ENCODE data around the gene RPS6KA5. TPM values are rescaled to one million over a fixed set of nuclear protein-coding genes. Genes with fewer than 3 reads are reported as not detected.
"Not testable (repeated sequence)": the region's sequence is repeated elsewhere in the genome, so short reads cannot be mapped to it uniquely, and the experiment has no call there.

Gene RPS6KA5
- polyA plus RNA-seq, 2 of the 4 experiments (the other 2 are of a cell fraction), result 2.2 to 4.1 TPM

DNA sequence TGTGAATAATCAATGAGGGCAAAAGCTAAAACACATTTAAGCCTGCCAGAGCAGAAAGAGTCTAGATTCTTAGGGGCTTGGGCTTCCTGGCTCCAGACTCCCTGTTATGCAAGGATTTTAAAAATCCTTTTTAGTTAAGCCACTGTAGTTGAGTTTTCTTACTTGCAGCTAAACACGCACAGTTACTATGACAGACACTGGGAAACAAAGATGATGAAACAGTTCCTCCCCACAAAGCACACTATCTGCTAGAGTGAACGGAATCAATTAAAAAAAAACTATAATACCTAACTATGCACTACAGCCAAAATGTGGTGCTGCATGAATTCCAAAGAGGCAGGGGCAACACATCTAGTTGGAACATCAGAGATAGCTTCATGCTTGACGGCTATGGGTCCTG lies 28.2 kb downstream of the RPS6KA5 start:
- peak; percentile 7 for FAIRE-seq
- TF ChIP-seq BHLHE40 (IDR thresholded peaks at IDR 0.05; ENCODE audit: low read depth, low read length) (no peak), HOXB5 (CRISPR knock-in tag; IDR thresholded peaks at IDR 0.05) (no peak), KDM1A (IDR thresholded peaks at IDR 0.05; ENCODE audit: low read depth) (no peak), ZSCAN20 (CRISPR knock-in tag; IDR thresholded peaks at IDR 0.05) (no peak), RFX5 (IDR thresholded peaks at IDR 0.05) (no peak), NFE2L2 (conservative IDR thresholded peaks at IDR 0.05; ENCODE audit: low read length) (no peak)
- TF ChIP-seq, protein P1, sequence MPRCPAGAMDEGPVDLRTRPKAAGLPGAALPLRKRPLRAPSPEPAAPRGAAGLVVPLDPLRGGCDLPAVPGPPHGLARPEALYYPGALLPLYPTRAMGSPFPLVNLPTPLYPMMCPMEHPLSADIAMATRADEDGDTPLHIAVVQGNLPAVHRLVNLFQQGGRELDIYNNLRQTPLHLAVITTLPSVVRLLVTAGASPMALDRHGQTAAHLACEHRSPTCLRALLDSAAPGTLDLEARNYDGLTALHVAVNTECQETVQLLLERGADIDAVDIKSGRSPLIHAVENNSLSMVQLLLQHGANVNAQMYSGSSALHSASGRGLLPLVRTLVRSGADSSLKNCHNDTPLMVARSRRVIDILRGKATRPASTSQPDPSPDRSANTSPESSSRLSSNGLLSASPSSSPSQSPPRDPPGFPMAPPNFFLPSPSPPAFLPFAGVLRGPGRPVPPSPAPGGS (IDR thresholded peaks at IDR 0.05), result no peak
- CTCF ChIA-PET, result interaction anchor here (0.8 to 2.1 kb wide), 2 partner anchors 9 to 141 kb away, joined by 3 to 4 read pairs; no protein-coding TSS in a partner anchor

DNA sequence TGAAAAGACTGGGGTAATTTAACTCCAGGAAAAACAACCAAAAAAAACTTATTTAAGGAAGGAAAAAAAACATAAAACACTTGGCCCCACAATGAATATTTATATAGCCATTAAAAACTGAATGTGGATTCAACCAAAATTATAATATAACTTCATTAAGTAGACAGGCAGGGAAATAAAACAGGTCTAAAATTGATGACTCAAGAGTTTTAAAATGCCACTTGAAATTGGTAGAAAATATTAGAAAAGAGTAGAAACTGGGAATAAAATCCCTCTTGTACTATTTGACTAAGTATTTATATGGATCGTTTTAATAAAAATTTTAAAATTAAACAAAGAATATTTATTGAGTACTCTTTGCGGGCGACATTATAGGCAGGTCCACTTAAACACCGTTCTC lies 28.8 kb downstream of the RPS6KA5 start:
- DNase-seq (ENCODE audit: low read depth in 1 of 2, low spot score in 1 of 2), result no peak
- CTCF ChIA-PET, result interaction anchor here (1.0 to 2.1 kb wide), 2 partner anchors 9 to 141 kb away, joined by 3 to 4 read pairs; no protein-coding TSS in a partner anchor
- POLR2A ChIA-PET, result interaction anchor here (0.7 kb wide), 1 partner anchor 128 kb away, joined by 3 read pairs; no protein-coding TSS in a partner anchor
- H3K4me3 ChIP-seq, result no peak overlapping the region
- ATAC-seq, result no peak
- H3K27ac ChIP-seq, result no peak overlapping the region
- peak; percentile 66 for TF ChIP-seq MAFK (IDR thresholded peaks at IDR 0.05; ENCODE audit: partially characterized antibody)
- TF ChIP-seq BHLHE40 (IDR thresholded peaks at IDR 0.05; ENCODE audit: low read depth, low read length), result no peak
- H3K4me2 ChIP-seq, result no peak overlapping the region
- WGBS (ENCODE audit: missing lambda C conversion rate), result 90% methylated on average over 4 of the region's 4 CpGs
- no peak for FAIRE-seq
- H3K4me1 ChIP-seq, result peaks cover 16% of the 10 kb centered on the region
- H3K9me3 ChIP-seq, result no peaks in the 10 kb centered on the region

More for the DNA sequence above, 28.2 kb downstream of the RPS6KA5 start:
- no peaks in the 10 kb centered on the region for H3K9me3 ChIP-seq
- POLR2A ChIA-PET, result interaction anchor here (0.7 kb wide), 1 partner anchor 128 kb away, joined by 3 read pairs; no protein-coding TSS in a partner anchor
- DNase-seq (ENCODE audit: low read depth in 1 of 2, low spot score in 1 of 2) (no peak), ATAC-seq (no peak)
- H3K4me1 ChIP-seq, result peaks cover 16% of the 10 kb centered on the region
- 96% methylated on average over 3 of the region's 3 CpGs for WGBS (ENCODE audit: missing lambda C conversion rate)
- H3K4me2 ChIP-seq, result no peak overlapping the region
- H3K4me3 ChIP-seq, result no peak overlapping the region
- no peak overlapping the region for H3K27ac ChIP-seq

DNA sequence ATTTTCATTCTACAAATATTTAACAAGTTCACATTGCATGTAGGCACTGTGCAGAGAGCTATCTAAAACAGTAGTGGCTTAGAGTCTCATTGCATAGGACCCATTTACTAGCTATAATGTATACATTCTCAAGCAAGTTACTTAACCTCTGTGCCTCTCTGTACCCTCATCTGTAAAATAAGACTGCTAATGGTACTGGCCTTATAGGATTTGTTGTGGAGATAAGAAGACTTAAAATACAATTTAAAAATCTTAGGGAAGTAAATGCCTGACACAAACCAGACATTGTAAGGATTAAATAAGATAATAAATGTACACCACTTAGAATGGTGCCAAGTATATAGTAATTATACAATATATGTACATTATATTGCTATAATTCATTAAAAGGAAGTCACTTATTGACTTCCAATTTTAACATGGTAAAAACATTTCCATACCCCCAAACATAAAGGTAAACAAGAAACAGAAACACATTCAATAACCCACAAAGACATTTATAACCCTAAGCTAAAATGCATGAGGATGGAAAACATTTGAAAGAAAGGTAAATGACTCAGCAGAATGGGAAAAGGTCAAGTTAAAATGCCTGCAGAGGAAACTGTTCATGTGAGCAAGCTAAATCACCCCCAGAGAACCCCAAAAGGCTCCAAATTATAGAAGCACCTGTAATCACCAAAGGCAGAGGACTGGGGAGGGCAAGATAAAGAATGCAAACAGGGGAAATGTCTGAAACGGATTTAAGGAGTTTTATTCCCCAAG lies 30.8 kb downstream of the RPS6KA5 start:
- peak overlapping the region; percentile 60 to 75 for H3K27ac ChIP-seq
- DNase-seq (ENCODE audit: low read depth in 1 of 2, low spot score in 1 of 2), result peak in 1 of 2 experiments; percentile 10
- no peak for ATAC-seq
- CTCF ChIA-PET, result interaction anchor here (0.5 to 1.0 kb wide), 2 partner anchors 18 to 296 kb away, joined by 3 read pairs; no protein-coding TSS in a partner anchor
- H3K4me3 ChIP-seq, result no peak overlapping the region
- no peaks in the 10 kb centered on the region for H3K9me3 ChIP-seq
- TF ChIP-seq MAFK (IDR thresholded peaks at IDR 0.05; ENCODE audit: partially characterized antibody), result peak; percentile 89
- no peak for TF ChIP-seq RNF2 (IDR thresholded peaks at IDR 0.05; ENCODE audit: borderline replicate concordance, low read depth)
- peak; percentile 55 for TF ChIP-seq NFE2L2 (conservative IDR thresholded peaks at IDR 0.05; ENCODE audit: low read length)
- no peak for TF ChIP-seq KDM5A (IDR thresholded peaks at IDR 0.05)
- H3K4me2 ChIP-seq, result peak overlapping the region; percentile 52
- POLR2A ChIA-PET, result interaction anchor here (0.6 kb wide), 1 partner anchor 119 kb away, joined by 5 read pairs; no protein-coding TSS in a partner anchor
- 12% methylated on average over 1 of the region's 1 CpG for WGBS (ENCODE audit: missing lambda C conversion rate)
- FAIRE-seq, result no peak
- peaks cover 16% of the 10 kb centered on the region for H3K4me1 ChIP-seq

DNA sequence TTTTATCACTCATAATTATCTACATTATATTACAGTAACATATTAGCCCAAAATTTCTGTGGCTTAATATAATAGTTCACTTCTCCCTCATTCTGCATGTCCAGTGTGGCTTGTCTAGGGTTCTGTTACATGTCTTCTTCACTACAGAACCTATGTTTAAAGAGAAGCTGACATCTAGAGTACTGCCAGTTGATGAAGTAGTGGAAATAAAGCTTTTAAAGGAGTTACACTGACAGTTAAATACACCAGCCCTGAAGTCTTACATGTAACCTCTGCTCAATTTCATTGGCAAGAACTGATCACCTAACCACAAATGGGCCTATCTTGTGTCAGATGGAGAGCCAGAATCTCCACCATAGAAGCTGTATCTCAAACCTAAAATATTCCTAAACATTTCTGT lies 32.9 kb downstream of the RPS6KA5 start:
- no peak overlapping the region for H3K4me3 ChIP-seq
- no peak overlapping the region for H3K27ac ChIP-seq
- TF ChIP-seq EP300 (IDR thresholded peaks at IDR 0.05), result no peak
- TF ChIP-seq GATA3 (IDR thresholded peaks at IDR 0.05; ENCODE audit: borderline replicate concordance), result no peak
- TF ChIP-seq, protein P1 (IDR thresholded peaks at IDR 0.05), result no peak
- no peak for TF ChIP-seq POLR2AphosphoS2 (conservative IDR thresholded peaks at IDR 0.05; ENCODE audit: low read length)
- TF ChIP-seq MAZ (IDR thresholded peaks at IDR 0.05; ENCODE audit: borderline replicate concordance, low read depth, low read length), result no peak
- TF ChIP-seq ZSCAN20 (CRISPR knock-in tag; IDR thresholded peaks at IDR 0.05), result no peak
- no peak for TF ChIP-seq KDM1A (IDR thresholded peaks at IDR 0.05; ENCODE audit: low read depth)
- TF ChIP-seq, protein P2, sequence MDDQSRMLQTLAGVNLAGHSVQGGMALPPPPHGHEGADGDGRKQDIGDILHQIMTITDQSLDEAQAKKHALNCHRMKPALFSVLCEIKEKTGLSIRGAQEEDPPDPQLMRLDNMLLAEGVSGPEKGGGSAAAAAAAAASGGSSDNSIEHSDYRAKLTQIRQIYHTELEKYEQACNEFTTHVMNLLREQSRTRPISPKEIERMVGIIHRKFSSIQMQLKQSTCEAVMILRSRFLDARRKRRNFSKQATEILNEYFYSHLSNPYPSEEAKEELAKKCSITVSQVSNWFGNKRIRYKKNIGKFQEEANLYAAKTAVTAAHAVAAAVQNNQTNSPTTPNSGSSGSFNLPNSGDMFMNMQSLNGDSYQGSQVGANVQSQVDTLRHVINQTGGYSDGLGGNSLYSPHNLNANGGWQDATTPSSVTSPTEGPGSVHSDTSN (IDR thresholded peaks at IDR 0.05), result no peak
- no peak for TF ChIP-seq FOSL2 (IDR thresholded peaks at IDR 0.05)
- no peak for TF ChIP-seq FOSL2 (CRISPR knock-in tag; IDR thresholded peaks at IDR 0.05)
- TF ChIP-seq PHF8 (IDR thresholded peaks at IDR 0.05; ENCODE audit: borderline replicate concordance, low read depth), result no peak
- TF ChIP-seq RAD21 (conservative IDR thresholded peaks at IDR 0.05 in 1 of 2, IDR thresholded peaks at IDR 0.05 in 1 of 2), result no peak
- TF ChIP-seq NPAS2 (CRISPR knock-in tag; IDR thresholded peaks at IDR 0.05; ENCODE audit: borderline replicate concordance), result no peak
- no peak for TF ChIP-seq JUN (IDR thresholded peaks at IDR 0.05)
- CTCF ChIA-PET, result no interaction called here
- no peak for DNase-seq (ENCODE audit: low read depth in 1 of 2, low spot score in 1 of 2)
- H3K9me3 ChIP-seq, result no peaks in the 10 kb centered on the region
- FAIRE-seq, result no peak
- POLR2A ChIA-PET, result no interaction called here
- no peak for ATAC-seq
- peaks cover 20% of the 10 kb centered on the region for H3K4me1 ChIP-seq
- H3K4me2 ChIP-seq, result no peak overlapping the region

DNA sequence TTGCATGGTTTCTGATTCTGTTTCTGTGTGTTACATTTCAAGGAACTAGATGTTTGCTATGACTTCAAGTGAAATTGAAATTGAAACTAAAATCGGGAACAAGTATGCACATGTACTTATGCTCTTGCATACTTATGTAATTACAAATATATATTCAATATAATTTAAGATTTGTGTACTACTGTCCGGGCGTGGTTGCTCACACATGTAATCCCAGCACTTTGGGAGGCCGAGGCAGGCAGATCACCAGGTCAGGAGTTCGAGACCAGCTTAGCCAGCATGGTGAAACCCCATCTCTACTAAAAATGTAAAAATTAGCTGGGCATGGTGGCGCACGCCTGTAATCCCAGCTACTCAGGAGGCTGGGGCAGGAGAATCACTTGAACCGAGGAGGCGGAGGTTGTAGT lies 37.8 kb downstream of the RPS6KA5 start:
- H3K4me1 ChIP-seq; H3K9me3 ChIP-seq; DNase-seq (ENCODE audit: low read depth in 1 of 2, low spot score in 1 of 2); FAIRE-seq; ATAC-seq; POLR2A ChIA-PET: not testable (repeated sequence)
- CTCF ChIA-PET, result interaction anchor here (1.0 kb wide), 1 partner anchor 24 kb away, joined by 3 read pairs; no protein-coding TSS in a partner anchor
- Histone ChIP-seq H3K27ac (peak overlapping the region; percentile 16 to 53; a peak in 3 of 6 replicates), H3K4me3 (peak overlapping the region; percentile 27; the same call in 2 of the 3 replicates), H3K4me2 (peak overlapping the region; percentile 73)
- 72% methylated on average over 9 of the region's 9 CpGs for WGBS (ENCODE audit: missing lambda C conversion rate)
